ENCODE measurements around the gene FAM184B.

Gene FAM184B

DNA sequence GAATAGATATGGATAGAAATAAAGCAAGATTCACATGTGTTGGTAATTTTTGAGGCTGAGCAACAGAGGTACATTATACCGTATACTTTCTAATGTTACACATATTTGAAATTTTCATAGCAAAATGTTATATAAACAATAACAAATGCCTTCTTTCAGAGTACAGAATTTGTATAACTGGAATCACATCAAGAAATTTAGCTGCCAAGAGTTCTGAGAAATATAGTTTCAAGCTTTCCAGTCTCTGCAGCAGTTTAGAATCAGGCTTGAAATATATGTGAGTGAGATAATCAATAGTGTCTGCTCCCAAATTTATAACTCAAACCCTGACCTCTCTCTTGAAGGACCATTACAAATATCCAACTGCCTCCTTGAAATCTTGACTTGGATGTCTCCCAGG lies 23.8 kb downstream of the FAM184B start:
- no peak overlapping the region for H3K4me3 ChIP-seq (ENCODE audit: low read depth, low read length)
- no peak for DNase-seq (ENCODE audit: low read depth)
- TF ChIP-seq, protein P1, sequence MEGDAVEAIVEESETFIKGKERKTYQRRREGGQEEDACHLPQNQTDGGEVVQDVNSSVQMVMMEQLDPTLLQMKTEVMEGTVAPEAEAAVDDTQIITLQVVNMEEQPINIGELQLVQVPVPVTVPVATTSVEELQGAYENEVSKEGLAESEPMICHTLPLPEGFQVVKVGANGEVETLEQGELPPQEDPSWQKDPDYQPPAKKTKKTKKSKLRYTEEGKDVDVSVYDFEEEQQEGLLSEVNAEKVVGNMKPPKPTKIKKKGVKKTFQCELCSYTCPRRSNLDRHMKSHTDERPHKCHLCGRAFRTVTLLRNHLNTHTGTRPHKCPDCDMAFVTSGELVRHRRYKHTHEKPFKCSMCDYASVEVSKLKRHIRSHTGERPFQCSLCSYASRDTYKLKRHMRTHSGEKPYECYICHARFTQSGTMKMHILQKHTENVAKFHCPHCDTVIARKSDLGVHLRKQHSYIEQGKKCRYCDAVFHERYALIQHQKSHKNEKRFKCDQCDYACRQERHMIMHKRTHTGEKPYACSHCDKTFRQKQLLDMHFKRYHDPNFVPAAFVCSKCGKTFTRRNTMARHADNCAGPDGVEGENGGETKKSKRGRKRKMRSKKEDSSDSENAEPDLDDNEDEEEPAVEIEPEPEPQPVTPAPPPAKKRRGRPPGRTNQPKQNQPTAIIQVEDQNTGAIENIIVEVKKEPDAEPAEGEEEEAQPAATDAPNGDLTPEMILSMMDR (IDR thresholded peaks at IDR 0.05; ENCODE audit: insufficient read depth, low read depth, low read length, missing control alignments) = no peak

DNA sequence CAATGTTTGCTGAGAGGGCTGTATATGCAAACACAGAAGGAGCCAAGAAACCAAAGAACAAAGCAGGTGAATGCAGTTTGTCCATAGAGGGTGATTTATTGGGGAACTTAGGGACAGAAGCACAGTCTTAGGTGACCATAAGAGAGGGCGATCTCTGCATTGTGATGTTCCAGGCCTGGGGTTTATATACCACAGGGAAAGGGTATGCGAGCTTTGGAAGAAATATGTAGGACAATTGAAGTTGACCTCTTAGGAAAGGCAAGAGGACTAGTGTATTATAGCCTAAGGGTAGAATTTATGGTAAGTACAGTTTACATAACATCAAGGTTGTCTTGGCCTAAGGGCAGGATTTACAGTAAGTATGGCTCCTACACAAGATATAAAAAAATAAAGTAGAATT lies 27.8 kb downstream of the FAM184B start:
- no peak overlapping the region for H3K4me3 ChIP-seq (ENCODE audit: low read depth, low read length)
- TF ChIP-seq, protein P1 (IDR thresholded peaks at IDR 0.05; ENCODE audit: insufficient read depth, low read depth, low read length, missing control alignments) = no peak
- no peak for DNase-seq (ENCODE audit: low read depth)

DNA sequence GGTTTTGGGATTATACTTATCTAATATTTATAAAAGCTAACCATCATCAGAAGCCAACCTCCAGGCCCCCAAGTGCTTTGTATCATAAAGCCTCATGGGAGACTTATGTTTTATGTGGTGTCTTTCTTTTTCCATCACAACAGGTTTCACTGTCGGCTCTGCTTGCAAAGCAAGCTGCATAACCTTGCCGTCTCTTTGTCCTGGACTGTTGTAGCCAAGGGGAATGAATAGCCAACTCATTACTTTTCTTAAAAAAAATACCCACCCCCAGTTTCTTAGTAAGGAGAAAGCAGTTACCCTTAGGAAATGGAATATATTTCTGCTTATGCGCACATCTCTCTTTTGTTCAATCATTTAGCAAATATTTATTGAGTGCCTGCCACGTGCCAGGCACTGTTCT lies 40.7 kb downstream of the FAM184B start:
- no peak for DNase-seq (ENCODE audit: low read depth)
- TF ChIP-seq, protein P1 (IDR thresholded peaks at IDR 0.05; ENCODE audit: insufficient read depth, low read depth, low read length, missing control alignments) = no peak
- H3K4me3 ChIP-seq (ENCODE audit: low read depth, low read length) = no peak overlapping the region

DNA sequence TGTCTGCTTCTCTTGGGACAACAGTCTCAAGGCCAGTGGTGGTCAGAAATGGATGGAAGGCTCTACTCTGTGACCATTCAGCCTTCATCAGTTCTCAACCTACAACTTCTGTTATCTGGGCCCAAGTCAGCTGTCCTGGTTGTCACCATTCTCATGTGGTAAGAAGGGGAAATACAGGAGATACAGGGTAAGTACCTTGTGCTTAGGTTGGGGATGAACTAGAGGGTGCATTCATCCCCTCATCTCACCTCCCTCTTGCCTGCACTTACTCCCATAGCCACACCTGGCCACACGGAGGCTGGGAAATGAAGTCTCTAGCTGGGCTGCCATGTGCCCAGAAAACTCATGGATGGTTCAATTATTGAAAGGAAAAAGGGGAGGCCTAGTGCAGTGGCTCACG lies 44.9 kb downstream of the FAM184B start:
- H3K4me3 ChIP-seq (ENCODE audit: low read depth, low read length) = no peak overlapping the region
- TF ChIP-seq, protein P1 (IDR thresholded peaks at IDR 0.05; ENCODE audit: insufficient read depth, low read depth, low read length, missing control alignments) = no peak
- DNase-seq (ENCODE audit: low read depth) = no peak

DNA sequence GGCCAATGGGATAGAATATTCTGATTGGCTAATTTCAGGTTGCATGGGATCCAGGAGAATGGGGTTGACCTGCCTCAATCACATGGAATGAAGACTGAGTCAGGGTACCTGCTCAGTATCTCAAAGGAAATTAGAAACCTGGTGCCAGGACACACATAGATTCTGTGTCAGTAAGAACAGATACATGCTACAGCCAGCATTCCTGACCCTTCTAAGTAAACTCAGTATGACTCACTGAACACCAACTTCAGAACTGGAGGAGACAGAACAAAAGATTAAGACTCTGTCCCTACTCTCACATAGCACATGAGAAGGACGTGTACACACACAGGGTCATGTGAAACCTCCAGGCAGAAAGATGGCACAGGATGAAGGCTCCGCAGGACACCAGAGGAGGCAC lies 54.5 kb downstream of the FAM184B start:
- DNase-seq (ENCODE audit: low read depth) = no peak
- TF ChIP-seq, protein P1 (IDR thresholded peaks at IDR 0.05; ENCODE audit: insufficient read depth, low read depth, low read length, missing control alignments) = no peak
- no peak overlapping the region for H3K4me3 ChIP-seq (ENCODE audit: low read depth, low read length)

DNA sequence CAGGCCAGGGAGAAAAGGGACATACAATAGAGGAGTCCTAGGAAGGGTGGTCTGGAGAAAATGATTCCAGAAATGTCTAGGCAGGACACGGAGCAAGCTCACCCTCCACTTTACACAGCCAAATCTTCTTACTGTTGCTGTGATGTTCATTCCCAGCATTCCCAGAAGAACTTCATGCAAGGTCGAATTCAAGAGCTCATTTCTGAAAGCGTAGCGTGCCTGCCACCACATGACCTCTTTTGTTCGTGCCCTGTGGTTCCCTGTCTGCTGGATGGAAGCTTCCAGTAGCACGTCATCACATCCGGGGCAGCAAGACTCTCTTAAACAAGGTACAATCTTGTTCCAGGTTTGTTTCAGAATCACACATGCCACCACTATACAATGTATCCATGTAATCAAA lies 57.8 kb downstream of the FAM184B start:
- TF ChIP-seq, protein P1 (IDR thresholded peaks at IDR 0.05; ENCODE audit: insufficient read depth, low read depth, low read length, missing control alignments) = no peak
- DNase-seq (ENCODE audit: low read depth) = no peak
- H3K4me3 ChIP-seq (ENCODE audit: low read depth, low read length) = no peak overlapping the region

DNA sequence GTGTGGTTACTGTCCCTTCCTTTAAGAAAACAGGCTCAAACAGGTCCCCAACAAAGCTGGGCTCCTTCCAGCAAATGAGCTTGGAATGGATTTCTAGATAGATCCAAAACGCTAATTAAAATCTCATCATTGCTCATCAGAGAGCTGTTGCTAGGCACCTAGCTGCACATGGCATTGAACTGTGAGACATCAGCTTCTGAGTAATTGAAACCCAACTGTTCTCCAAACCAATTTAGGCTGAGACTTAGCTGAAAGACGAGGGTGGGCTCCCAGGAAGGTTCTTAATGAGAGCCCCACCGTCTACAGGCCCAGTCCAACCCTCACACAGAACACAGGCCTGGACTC lies 59.1 kb downstream of the FAM184B start:
- TF ChIP-seq, protein P1 (IDR thresholded peaks at IDR 0.05; ENCODE audit: insufficient read depth, low read depth, low read length, missing control alignments) = no peak
- no peak for DNase-seq (ENCODE audit: low read depth)
- H3K4me3 ChIP-seq (ENCODE audit: low read depth, low read length) = no peak overlapping the region
